DND-41 (cell line): ENCODE results near the gene SLC44A2.

ENCODE experiments used
- EZH2 ChIP-seq: IDR thresholded peaks from 3 replicates; pipeline ENCODE4 v1.6.1; 2012; ENCODE audit warnings: borderline replicate concordance, low read depth, mild to moderate bottlenecking, moderate library complexity, low read length, inconsistent platforms; ENCODE audit not compliant: severe bottlenecking
- TF ChIP-seq, protein P1 (sequence below): IDR thresholded peaks from 2 replicates; pipeline ENCODE4 v1.5.1; 2012; ENCODE audit warnings: borderline replicate concordance, low read length, moderate library complexity, mild to moderate bottlenecking; ENCODE audit not compliant: poor library complexity, severe bottlenecking; ENCODE audit errors: extremely low read depth

GRCh38 chr19:10691178-10691881 is 66.0 kb downstream of the SLC44A2 start:
- TF ChIP-seq, protein P1, sequence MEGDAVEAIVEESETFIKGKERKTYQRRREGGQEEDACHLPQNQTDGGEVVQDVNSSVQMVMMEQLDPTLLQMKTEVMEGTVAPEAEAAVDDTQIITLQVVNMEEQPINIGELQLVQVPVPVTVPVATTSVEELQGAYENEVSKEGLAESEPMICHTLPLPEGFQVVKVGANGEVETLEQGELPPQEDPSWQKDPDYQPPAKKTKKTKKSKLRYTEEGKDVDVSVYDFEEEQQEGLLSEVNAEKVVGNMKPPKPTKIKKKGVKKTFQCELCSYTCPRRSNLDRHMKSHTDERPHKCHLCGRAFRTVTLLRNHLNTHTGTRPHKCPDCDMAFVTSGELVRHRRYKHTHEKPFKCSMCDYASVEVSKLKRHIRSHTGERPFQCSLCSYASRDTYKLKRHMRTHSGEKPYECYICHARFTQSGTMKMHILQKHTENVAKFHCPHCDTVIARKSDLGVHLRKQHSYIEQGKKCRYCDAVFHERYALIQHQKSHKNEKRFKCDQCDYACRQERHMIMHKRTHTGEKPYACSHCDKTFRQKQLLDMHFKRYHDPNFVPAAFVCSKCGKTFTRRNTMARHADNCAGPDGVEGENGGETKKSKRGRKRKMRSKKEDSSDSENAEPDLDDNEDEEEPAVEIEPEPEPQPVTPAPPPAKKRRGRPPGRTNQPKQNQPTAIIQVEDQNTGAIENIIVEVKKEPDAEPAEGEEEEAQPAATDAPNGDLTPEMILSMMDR = no peak
- TF ChIP-seq EZH2 = no peak
